Keratinocyte (primary cell): ENCODE results near the gene LAMA2. TPM values are rescaled to one million over a fixed set of nuclear protein-coding genes. Genes with fewer than 3 reads are reported as not detected.

Experiments used
- DNase-seq: peaks from one replicate; pipeline ENCODE4 v3.0.0-alpha.2; 2011; ENCODE audit warnings: low read depth, missing footprints, low spot score
- FAIRE-seq: peaks from 2 replicates; lab custom pipeline; 2011; peaks lifted over from hg19 to GRCh38; lab: Jason Lieb, UNC
- H2AFZ ChIP-seq: 2 replicates; pipeline ENCODE4 v1.6.0; 2012; ENCODE audit warnings: low read length, control low read depth, inconsistent platforms; ENCODE audit not compliant: control insufficient read depth
- H3K27ac ChIP-seq: 2 replicates; pipeline ENCODE4 v1.5.1; 2011; ENCODE audit warnings: low read length; ENCODE audit not compliant: control insufficient read depth, insufficient read depth
- H3K27me3 ChIP-seq: 3 replicates; pipeline ENCODE4 v1.6.0; 2011; ENCODE audit warnings: low read length; ENCODE audit not compliant: control insufficient read depth, insufficient read depth; ENCODE audit errors: extremely low read depth
- H3K36me3 ChIP-seq, 2 experiments: 2 replicates in 1 of 2; 3 replicates in 1 of 2; pipeline ENCODE4 v1.5.1; 2011; ENCODE audit warnings: low read length in 2 of 2, mild to moderate bottlenecking in 1 of 2; ENCODE audit not compliant: control insufficient read depth in 2 of 2, insufficient read depth in 2 of 2; ENCODE audit errors: extremely low read depth in 1 of 2
- H3K4me1 ChIP-seq: 3 replicates; pipeline ENCODE4 v1.5.1; 2011; ENCODE audit warnings: low read length; ENCODE audit not compliant: control insufficient read depth, insufficient read depth; ENCODE audit errors: extremely low read depth
- H3K4me2 ChIP-seq: 3 replicates; pipeline ENCODE4 v1.6.0; 2011; ENCODE audit warnings: low read depth, low read length; ENCODE audit not compliant: control insufficient read depth, insufficient read depth; ENCODE audit errors: extremely low read depth
- H3K4me3 ChIP-seq, 3 experiments: fragments of 200-600 bp in 1 of 3; sonication (generic) in 1 of 3; 2 replicates in 2 of 3; 3 replicates in 1 of 3; pipeline ENCODE4 v1.5.1; 2011 to 2016; ENCODE audit warnings: low read length in 3 of 3, mild to moderate bottlenecking in 3 of 3, control low read depth in 2 of 3, inconsistent platforms in 1 of 3, low read depth in 1 of 3, mixed read lengths in 1 of 3, mixed run types in 1 of 3, moderate library complexity in 1 of 3; ENCODE audit not compliant: control insufficient read depth in 2 of 3, insufficient read depth in 2 of 3; ENCODE audit errors: extremely low read depth in 1 of 3
- H3K79me2 ChIP-seq: 2 replicates; pipeline ENCODE4 v1.6.0; 2012; ENCODE audit warnings: low read length; ENCODE audit not compliant: control insufficient read depth, insufficient read depth
- H3K9ac ChIP-seq: 3 replicates; pipeline ENCODE4 v1.6.0; 2011; ENCODE audit warnings: low read length; ENCODE audit not compliant: control insufficient read depth, insufficient read depth; ENCODE audit errors: extremely low read depth
- H3K9me1 ChIP-seq: 3 replicates; pipeline ENCODE4 v1.6.0; 2011; ENCODE audit warnings: low read length; ENCODE audit not compliant: control insufficient read depth, insufficient read depth; ENCODE audit errors: extremely low read depth
- H3K9me3 ChIP-seq: 2 replicates; pipeline ENCODE4 v1.5.1; 2012; ENCODE audit warnings: low read depth, low read length; ENCODE audit not compliant: control insufficient read depth
- H4K20me1 ChIP-seq: 3 replicates; pipeline ENCODE4 v1.6.0; 2011; ENCODE audit warnings: low read length; ENCODE audit not compliant: control insufficient read depth, insufficient read depth; ENCODE audit errors: extremely low read depth
- EZH2 ChIP-seq: IDR thresholded peaks from one replicate; pipeline ENCODE4 v1.6.1; 2012; ENCODE audit warnings: inconsistent platforms, mild to moderate bottlenecking, low read length, moderate library complexity
- dilution Hi-C: fragments of 300-500 bp; cut with MboI; formaldehyde crosslinking; loops from one replicate; pipeline ENCODE4 v1.7.0; 2020; ENCODE audit warnings: low sequenced_read_pairs; ENCODE audit not compliant: extremely low pct_ligation_motif_present
- polyA plus RNA-seq, 5 experiments: library from polyadenylated mRNA; depleted of rRNA in 3 of 5; stranded (reverse) in 3 of 5; stranded (forward) in 1 of 5; unstranded in 1 of 5; fragments of >200 nt; gene quantifications; 1 replicate in 1 of 5; 2 replicates in 3 of 5; 3 replicates in 1 of 5; pipeline versions ENCODE4 v1.2.1 to v1.2.3, GENCODE V29; 2011 to 2012; ENCODE audit warnings: missing spikeins in 2 of 5, low read depth in 1 of 5, low replicate concordance in 1 of 5
- TF ChIP-seq, protein P1 (sequence below), 3 experiments: IDR thresholded peaks in 1 of 3; conservative IDR thresholded peaks in 1 of 3; optimal IDR thresholded peaks in 1 of 3; 2 replicates in 2 of 3; 3 replicates in 1 of 3; pipeline versions ENCODE3 to v1.5.1; 2011; ENCODE audit warnings: low read length in 3 of 3, mild to moderate bottlenecking in 3 of 3, moderate library complexity in 2 of 3, control low read depth in 1 of 3, inconsistent platforms in 1 of 3; ENCODE audit not compliant: insufficient read depth in 2 of 3; ENCODE audit errors: extremely low read depth in 1 of 3

The LAMA2 gene
- polyA plus RNA-seq, 1 donor (not counting 4 experiments of a cell fraction or from before 2014, with no cell fraction given), result 1.4 TPM

- H3K4me1 ChIP-seq, result peaks cover 12% of the 10 kb centered on the region
- no peak for TF ChIP-seq EZH2
- TF ChIP-seq, protein P1, sequence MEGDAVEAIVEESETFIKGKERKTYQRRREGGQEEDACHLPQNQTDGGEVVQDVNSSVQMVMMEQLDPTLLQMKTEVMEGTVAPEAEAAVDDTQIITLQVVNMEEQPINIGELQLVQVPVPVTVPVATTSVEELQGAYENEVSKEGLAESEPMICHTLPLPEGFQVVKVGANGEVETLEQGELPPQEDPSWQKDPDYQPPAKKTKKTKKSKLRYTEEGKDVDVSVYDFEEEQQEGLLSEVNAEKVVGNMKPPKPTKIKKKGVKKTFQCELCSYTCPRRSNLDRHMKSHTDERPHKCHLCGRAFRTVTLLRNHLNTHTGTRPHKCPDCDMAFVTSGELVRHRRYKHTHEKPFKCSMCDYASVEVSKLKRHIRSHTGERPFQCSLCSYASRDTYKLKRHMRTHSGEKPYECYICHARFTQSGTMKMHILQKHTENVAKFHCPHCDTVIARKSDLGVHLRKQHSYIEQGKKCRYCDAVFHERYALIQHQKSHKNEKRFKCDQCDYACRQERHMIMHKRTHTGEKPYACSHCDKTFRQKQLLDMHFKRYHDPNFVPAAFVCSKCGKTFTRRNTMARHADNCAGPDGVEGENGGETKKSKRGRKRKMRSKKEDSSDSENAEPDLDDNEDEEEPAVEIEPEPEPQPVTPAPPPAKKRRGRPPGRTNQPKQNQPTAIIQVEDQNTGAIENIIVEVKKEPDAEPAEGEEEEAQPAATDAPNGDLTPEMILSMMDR (optimal IDR thresholded peaks at IDR 0.05 in 1 of 3, IDR thresholded peaks at IDR 0.05 in 1 of 3, conservative IDR thresholded peaks at IDR 0.05 in 1 of 3; ENCODE audit: extremely low read depth in 1 of 3, insufficient read depth in 2 of 3, low read length in 3 of 3), result no peak
- no peak overlapping the region for H3K4me2 ChIP-seq
- no peak overlapping the region for H3K9ac ChIP-seq
- no peaks in the 10 kb centered on the region for H3K9me3 ChIP-seq
- FAIRE-seq (no peak), DNase-seq (no peak)
- no peaks in the 10 kb centered on the region for H3K9me1 ChIP-seq
- H3K79me2 ChIP-seq, result no peaks in the 10 kb centered on the region
- no peaks in the 10 kb centered on the region for H3K27me3 ChIP-seq
- H3K27ac ChIP-seq, result no peak overlapping the region
- dilution Hi-C loops, result no loop called here
- no peaks in the 10 kb centered on the region for H4K20me1 ChIP-seq
- H3K36me3 ChIP-seq, result no peaks in the 10 kb centered on the region
- H3K4me3 ChIP-seq, result no peak overlapping the region
- no peak overlapping the region for H2AFZ ChIP-seq
Observed at GRCh38 chr6:129236001-129236517, 353.1 kb downstream of the LAMA2 start.

DNA sequence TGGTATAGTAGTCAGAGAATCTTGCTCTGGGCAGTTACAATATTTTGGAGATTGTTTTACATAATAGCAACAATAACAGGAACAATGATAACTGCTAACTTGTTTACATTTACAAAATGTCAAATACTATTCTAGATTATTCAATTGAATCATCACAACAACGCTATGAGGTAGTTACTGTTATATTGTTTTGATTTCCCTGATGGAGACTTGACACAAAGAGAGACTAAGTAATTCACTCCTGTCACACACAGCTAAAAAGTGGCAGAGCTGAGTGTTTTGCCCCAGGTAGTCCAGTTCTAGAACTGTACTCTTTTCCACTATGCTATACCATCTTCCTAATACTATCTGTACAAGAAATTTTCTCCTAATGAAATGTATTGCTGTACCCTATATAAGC is 356.1 kb downstream of the LAMA2 start:
- H2AFZ ChIP-seq, result no peak overlapping the region
- H3K4me3 ChIP-seq, result no peak overlapping the region
- H3K9ac ChIP-seq, result no peak overlapping the region
- DNase-seq (no peak), FAIRE-seq (no peak)
- no peaks in the 10 kb centered on the region for H3K9me3 ChIP-seq
- TF ChIP-seq, protein P1 (optimal IDR thresholded peaks at IDR 0.05 in 1 of 3, IDR thresholded peaks at IDR 0.05 in 1 of 3, conservative IDR thresholded peaks at IDR 0.05 in 1 of 3; ENCODE audit: extremely low read depth in 1 of 3, insufficient read depth in 2 of 3, low read length in 3 of 3), result no peak
- TF ChIP-seq EZH2, result no peak
- H3K9me1 ChIP-seq, result no peaks in the 10 kb centered on the region
- H3K4me2 ChIP-seq, result no peak overlapping the region
- peaks cover 12% of the 10 kb centered on the region for H3K4me1 ChIP-seq
- H4K20me1 ChIP-seq, result no peaks in the 10 kb centered on the region
- no peak overlapping the region for H3K27ac ChIP-seq
- dilution Hi-C loops, result no loop called here
- H3K36me3 ChIP-seq, result no peaks in the 10 kb centered on the region
- no peaks in the 10 kb centered on the region for H3K27me3 ChIP-seq
- H3K79me2 ChIP-seq, result no peaks in the 10 kb centered on the region
